K562 (cell line): ENCODE results near the gene AP3S2. TPM values are rescaled to one million over a fixed set of nuclear protein-coding genes. Genes with fewer than 3 reads are reported as not detected.
A peak's percentile ranks its signal among the peaks of the same experiment; 100 is the strongest.

Source experiments
- ATAC-seq: fragments of 200-7000 bp; cut with Tn5 transposase; 3 replicates; pipeline ENCODE4 v1.9.1; 2020; ENCODE audit warnings: moderate library complexity
- BruUV-seq: library from RNA; stranded (reverse); fragments of 400-500 nt; replicated peaks from 2 replicates; lab custom pipeline; 2021; lab: Mats Ljungman, UMichigan
- CTCF ChIA-PET: fragments of 300-600 bp; formaldehyde crosslinking; extraction: SDS; loops from one replicate; lab custom pipeline; 2021; ENCODE audit warnings: low intra/inter-chr PET ratio; lab: Yijun Ruan, JAX
- POLR2A ChIA-PET: fragments of 300-600, 350-650 bp; sonication (Branson Sonifier 250); formaldehyde crosslinking; extraction: SDS; loops from one replicate; lab custom pipeline; 2021; ENCODE audit warnings: antibody characterized with exemption, inconsistent platforms; lab: Yijun Ruan, JAX
- DNase-seq, 4 experiments: peaks; one replicate each; pipeline versions ENCODE4 v3.0.0 to v3.0.0-alpha.2; 2011 to 2018; ENCODE audit warnings: low spot score in 3 of 4, mixed read lengths in 3 of 4; ENCODE audit errors: extremely low read depth in 1 of 4
- FAIRE-seq: peaks from 2 replicates; lab custom pipeline; 2011; peaks lifted over from hg19 to GRCh38; lab: Jason Lieb, UNC
- H2AFZ ChIP-seq: 2 replicates; pipeline ENCODE4 v1.6.0; 2011; ENCODE audit warnings: low read depth, low read length, control low read depth, inconsistent platforms
- H3K27ac ChIP-seq: fragments of 200-600 bp; 3 replicates; pipeline ENCODE4 v1.8.0; 2011; ENCODE audit warnings: low read depth, mild to moderate bottlenecking, control low read depth, inconsistent platforms, low read length, moderate library complexity, mixed read lengths; ENCODE audit errors: extremely low read depth
- H3K27me3 ChIP-seq, 2 experiments: fragments of 300-600 bp in 1 of 2; 2 replicates in 1 of 2; 3 replicates in 1 of 2; pipeline versions ENCODE4 v1.6.0 to v1.8.0; 2011; ENCODE audit warnings: inconsistent platforms in 2 of 2, low read length in 2 of 2, mild to moderate bottlenecking in 1 of 2, mixed read lengths in 1 of 2, moderate library complexity in 1 of 2; ENCODE audit not compliant: control insufficient read depth in 2 of 2, insufficient read depth in 2 of 2
- H3K36me3 ChIP-seq: fragments of 300-600 bp; 3 replicates; pipeline ENCODE4 v1.8.0; 2011; ENCODE audit warnings: mild to moderate bottlenecking, low read length, inconsistent platforms; ENCODE audit not compliant: control insufficient read depth, insufficient read depth
- H3K4me1 ChIP-seq, 2 experiments: fragments of 200-600 bp in 1 of 2; replicated peaks in 1 of 2; 2 replicates in 1 of 2; 3 replicates in 1 of 2; pipeline versions ENCODE4 v1.5.1 to v1.8.0; 2011; ENCODE audit warnings: inconsistent platforms in 2 of 2, low read length in 2 of 2, mild to moderate bottlenecking in 1 of 2, mixed read lengths in 1 of 2, moderate library complexity in 1 of 2; ENCODE audit not compliant: control insufficient read depth in 2 of 2, insufficient read depth in 2 of 2
- H3K4me2 ChIP-seq: 2 replicates; pipeline ENCODE4 v1.6.1; 2011; ENCODE audit warnings: low read length, control low read depth, inconsistent platforms, mixed read lengths; ENCODE audit not compliant: insufficient read depth
- H3K4me3 ChIP-seq: fragments of 200-600 bp; sonication (generic), shearing (Covaris generic); 2 replicates; pipeline ENCODE4 v1.5.1; 2016; ENCODE audit warnings: control low read depth, inconsistent platforms
- H3K79me2 ChIP-seq: fragments of 200-600 bp; 3 replicates; pipeline ENCODE4 v1.8.0; 2011; ENCODE audit warnings: low read length, inconsistent platforms; ENCODE audit not compliant: control insufficient read depth, insufficient read depth
- H3K9ac ChIP-seq, 2 experiments: 2 replicates each; pipeline versions ENCODE4 v1.6.0 to v1.6.1; 2011; ENCODE audit warnings: low read depth in 2 of 2, low read length in 2 of 2, control low read depth in 1 of 2, inconsistent platforms in 1 of 2, mild to moderate bottlenecking in 1 of 2, mixed read lengths in 1 of 2; ENCODE audit not compliant: insufficient read depth in 1 of 2
- H3K9me1 ChIP-seq: one replicate; pipeline ENCODE4 v1.6.0; 2011; ENCODE audit warnings: inconsistent platforms, mild to moderate bottlenecking, low read length, moderate library complexity; ENCODE audit not compliant: control insufficient read depth, insufficient read depth
- H3K9me3 ChIP-seq: replicated peaks from 2 replicates; pipeline ENCODE4 v1.5.1; 2011; ENCODE audit warnings: low read depth, low read length, inconsistent platforms; ENCODE audit not compliant: control insufficient read depth, insufficient read depth
- H4K20me1 ChIP-seq: replicated peaks from 2 replicates; pipeline ENCODE4 v1.6.1; 2011; ENCODE audit warnings: low read length, inconsistent platforms, mixed read lengths; ENCODE audit not compliant: control insufficient read depth, insufficient read depth
- ARNT ChIP-seq, 2 experiments: fragments of 450-650 bp; IDR thresholded peaks; 2 replicates each; pipeline ENCODE4 v1.6.1; 2016; ENCODE audit warnings: mild to moderate bottlenecking in 1 of 2
- ASH1L ChIP-seq: fragments of 450-650 bp; IDR thresholded peaks from 2 replicates; pipeline ENCODE4 v1.6.1; 2018; ENCODE audit warnings: borderline replicate concordance, mild to moderate bottlenecking, low read depth; ENCODE audit not compliant: partially characterized antibody
- EWSR1 ChIP-seq: fragments of 450-650 bp; IDR thresholded peaks from 2 replicates; pipeline ENCODE4 v1.6.1; 2018; ENCODE audit warnings: borderline replicate concordance, mild to moderate bottlenecking, low read depth, moderate library complexity; ENCODE audit not compliant: partially characterized antibody
- GABPA ChIP-seq: fragments of 200-800 bp; sonication (Bioruptor generic); conservative IDR thresholded peaks from 2 replicates; pipeline ENCODE4 v1.6.1; 2016; ENCODE audit warnings: low read depth, missing genetic modification characterization, missing compliant biosample characterization
- MAFF ChIP-seq: IDR thresholded peaks from 2 replicates; pipeline ENCODE4 v1.6.1; 2012; ENCODE audit warnings: low read length, improper control_type of control experiment
- OTX1 ChIP-seq: fragments of 450-650 bp; formaldehyde crosslinking; IDR thresholded peaks from 2 replicates; pipeline ENCODE4 v1.4.0; 2022; ENCODE audit warnings: mild to moderate bottlenecking
- PHF20 ChIP-seq: fragments of 450-650 bp; IDR thresholded peaks from 2 replicates; pipeline ENCODE4 v1.6.1; 2018; ENCODE audit not compliant: partially characterized antibody
- PHF8 ChIP-seq: fragments of 200-600 bp; sonication (generic); IDR thresholded peaks from 2 replicates; pipeline ENCODE4 v1.6.1; 2012; ENCODE audit warnings: mixed run types, mild to moderate bottlenecking, inconsistent platforms, low read length, moderate library complexity, borderline replicate concordance
- SREBF1 ChIP-seq: fragments of 150-350 bp; IDR thresholded peaks from 2 replicates; pipeline ENCODE4 v1.6.1; 2014; ENCODE audit warnings: antibody characterized with exemption, low read depth, low read length, borderline replicate concordance
- TEAD1 ChIP-seq, 2 experiments: fragments of 450-650 bp in 1 of 2; sonication (generic) in 1 of 2; formaldehyde crosslinking; IDR thresholded peaks; 2 replicates each; pipeline versions ENCODE4 v1.4.0 to v1.8.0; 2020 to 2022; ENCODE audit warnings: mild to moderate bottlenecking in 2 of 2, missing genetic modification reagents in 1 of 2
- TEAD4 ChIP-seq, 2 experiments: sonication (generic) in 1 of 2; formaldehyde crosslinking in 1 of 2; IDR thresholded peaks; 2 replicates each; pipeline versions ENCODE4 v1.6.1 to v1.8.0; 2012 to 2022; ENCODE audit warnings: borderline replicate concordance in 1 of 2, inconsistent platforms in 1 of 2, low read length in 1 of 2, mild to moderate bottlenecking in 1 of 2, missing genetic modification reagents in 1 of 2
- ZNF79 ChIP-seq: fragments of 250-450 bp; sonication (Bioruptor Pico); IDR thresholded peaks from 2 replicates; pipeline ENCODE4 v1.4.0; 2020; ENCODE audit warnings: low read depth, mild to moderate bottlenecking, moderate library complexity
- ZNF830 ChIP-seq: fragments of 250-450 bp; sonication (Bioruptor Pico); IDR thresholded peaks from 2 replicates; pipeline ENCODE4 v1.5.0; 2021; ENCODE audit warnings: mild to moderate bottlenecking
- WGBS: fragments of 100-300 bp; shearing (Covaris generic); methylation state at CpG from one replicate; pipeline ENCODE4 v1.1.6; 2016; ENCODE audit warnings: low coverage, mixed read lengths; ENCODE audit not compliant: insufficient coverage; ENCODE audit errors: missing lambda C conversion rate; 5-methylcytosine and 5-hydroxymethylcytosine counted together
- in situ Hi-C: fragments of 300-500 bp; cut with MboI; formaldehyde crosslinking; loops from 4 replicates; pipeline ENCODE4 v1.15.0; 2018; ENCODE audit warnings: inconsistent platforms, mixed read lengths
- intact Hi-C: fragments of 100-400 bp; cut with micrococcal nuclease; formaldehyde crosslinking; loops from 2 replicates; pipeline ENCODE4 v1.14.2; 2022
- polyA plus RNA-seq, 8 experiments: library from polyadenylated mRNA; depleted of rRNA in 4 of 8; stranded (reverse) in 5 of 8; unstranded in 3 of 8; fragments of >200 nt; fragmentation: Nextera tagmentation in 2 of 8; fragmentation: Illumina TruSeq in 1 of 8; extraction: Ambion mirVana in 2 of 8; extraction: Trizol in 1 of 8; gene quantifications; 2 replicates each; pipeline versions ENCODE4 v1.2.1 to v1.2.3, GENCODE V29; 2011 to 2014; ENCODE audit warnings: inconsistent platforms in 1 of 8, missing spikeins in 1 of 8
- total RNA-seq, 7 experiments: library from RNA; depleted of rRNA in 6 of 7; stranded (reverse); fragments of >200 nt in 6 of 7; fragmentation: Illumina TruSeq in 2 of 7; extraction: Trizol in 2 of 7; gene quantifications; 2 replicates each; pipeline versions ENCODE4 v1.2.1 to v1.2.3, GENCODE V29; 2011 to 2021; ENCODE audit warnings: low replicate concordance in 1 of 7
- TF ChIP-seq, protein P1 (sequence below): IDR thresholded peaks from 2 replicates; pipeline ENCODE4 v1.6.1; 2011; ENCODE audit warnings: borderline replicate concordance, low read depth, mild to moderate bottlenecking, moderate library complexity, low read length; ENCODE audit not compliant: insufficient read depth, poor library complexity, severe bottlenecking
- TF ChIP-seq, protein P2 (sequence below): fragments of 450-650 bp; formaldehyde crosslinking; conservative IDR thresholded peaks from 2 replicates; pipeline ENCODE4 v1.4.0; 2022; ENCODE audit warnings: mild to moderate bottlenecking, missing genetic modification characterization
- TF ChIP-seq, protein P3 (sequence below): sonication (generic); formaldehyde crosslinking; IDR thresholded peaks from 2 replicates; pipeline ENCODE4 v1.8.0; 2022; ENCODE audit warnings: mild to moderate bottlenecking, missing genetic modification reagents, borderline replicate concordance

Gene AP3S2
- total and polyA plus RNA-seq, 9 of the 15 experiments (the other 6 are each of a cell fraction or from before 2014, with no cell fraction given) = 16.4 to 54.1 (median 37.4) TPM

DNA sequence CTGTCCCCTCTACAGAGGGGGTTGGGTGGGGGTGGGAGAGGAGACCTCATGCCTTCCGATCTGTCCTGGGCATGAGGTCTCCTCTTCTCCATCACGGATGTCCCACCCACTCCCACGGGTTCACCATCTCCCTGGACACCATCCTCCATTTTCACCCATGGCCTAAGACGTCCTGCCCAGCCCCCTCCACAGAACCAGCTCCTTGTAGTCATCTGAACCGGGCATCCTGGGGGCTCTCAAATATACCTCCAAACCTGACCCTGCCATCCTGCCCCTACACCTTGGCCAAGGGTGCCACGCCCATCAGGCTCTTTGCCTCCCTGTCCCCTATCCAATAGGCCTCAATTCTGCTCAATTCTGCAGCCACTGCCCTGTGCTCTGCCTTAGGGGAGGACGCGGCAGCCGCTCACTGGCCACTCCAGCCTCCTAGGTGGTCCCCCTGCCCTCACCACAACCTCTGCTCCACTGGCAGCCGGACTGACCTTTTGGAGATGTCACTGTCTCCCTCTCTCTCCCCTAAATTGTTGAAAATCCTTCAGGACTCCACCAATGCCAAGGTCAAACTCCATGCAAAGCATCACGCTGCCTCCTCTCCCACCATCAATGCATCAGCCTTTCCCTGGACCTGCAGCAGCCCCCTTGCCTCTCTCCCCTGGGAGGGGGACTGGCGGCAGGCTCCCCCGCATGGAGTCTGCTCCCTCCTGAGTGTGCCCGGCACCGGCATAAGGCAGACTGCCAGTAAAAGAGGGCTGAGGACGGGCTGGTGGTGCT lies 69.8 kb downstream of the AP3S2 start:
- H3K36me3 ChIP-seq = no peaks in the 10 kb centered on the region
- no peaks in the 10 kb centered on the region for H3K9me1 ChIP-seq
- no peaks in the 10 kb centered on the region for H3K27me3 ChIP-seq
- H3K79me2 ChIP-seq = no peaks in the 10 kb centered on the region
- peaks cover 14 to 15% of the 10 kb centered on the region in 2 experiments; a peak in 4 of 5 replicates for H3K4me1 ChIP-seq
- H3K9ac ChIP-seq = peak overlapping the region in 1 of 2 experiments; percentile 50; a peak in 1 of 4 replicates
- 51% methylated on average over 14 of the region's 16 CpGs for WGBS
- H4K20me1 ChIP-seq = no peaks in the 10 kb centered on the region
- in situ Hi-C loops (no loop called here), intact Hi-C loops (loop anchor here (5.0 kb wide), 1 partner anchor 62 kb away; no protein-coding TSS in a partner anchor)
- H2AFZ ChIP-seq = no peak overlapping the region
- POLR2A ChIA-PET = no interaction called here
- H3K4me2 ChIP-seq = no peak overlapping the region
- no peak for ATAC-seq
- no peak for DNase-seq
- no peak overlapping the region for H3K27ac ChIP-seq
- H3K4me3 ChIP-seq = no peak overlapping the region
- FAIRE-seq = no peak
- H3K9me3 ChIP-seq = no peaks in the 10 kb centered on the region
- BruUV-seq = no TSS peak
- CTCF ChIA-PET = no interaction called here
- TF ChIP-seq ASH1L (no peak), TEAD4 (IDR thresholded peaks at IDR 0.05; ENCODE audit: low read length) (no peak), TEAD4 (CRISPR knock-in tag; IDR thresholded peaks at IDR 0.05; ENCODE audit: borderline replicate concordance) (no peak), ZNF830 (CRISPR knock-in tag) (no peak), ZNF79 (CRISPR knock-in tag) (no peak), PHF20 (no peak), OTX1 (CRISPR knock-in tag) (no peak), GABPA (tag) (no peak), MAFF (no peak), PHF8 (no peak), SREBF1 (no peak), TEAD1 (CRISPR knock-in tag; IDR thresholded peaks at IDR 0.05) (no peak), EWSR1 (no peak), ARNT (IDR thresholded peaks at IDR 0.05) (no peak)
- TF ChIP-seq, protein P1, sequence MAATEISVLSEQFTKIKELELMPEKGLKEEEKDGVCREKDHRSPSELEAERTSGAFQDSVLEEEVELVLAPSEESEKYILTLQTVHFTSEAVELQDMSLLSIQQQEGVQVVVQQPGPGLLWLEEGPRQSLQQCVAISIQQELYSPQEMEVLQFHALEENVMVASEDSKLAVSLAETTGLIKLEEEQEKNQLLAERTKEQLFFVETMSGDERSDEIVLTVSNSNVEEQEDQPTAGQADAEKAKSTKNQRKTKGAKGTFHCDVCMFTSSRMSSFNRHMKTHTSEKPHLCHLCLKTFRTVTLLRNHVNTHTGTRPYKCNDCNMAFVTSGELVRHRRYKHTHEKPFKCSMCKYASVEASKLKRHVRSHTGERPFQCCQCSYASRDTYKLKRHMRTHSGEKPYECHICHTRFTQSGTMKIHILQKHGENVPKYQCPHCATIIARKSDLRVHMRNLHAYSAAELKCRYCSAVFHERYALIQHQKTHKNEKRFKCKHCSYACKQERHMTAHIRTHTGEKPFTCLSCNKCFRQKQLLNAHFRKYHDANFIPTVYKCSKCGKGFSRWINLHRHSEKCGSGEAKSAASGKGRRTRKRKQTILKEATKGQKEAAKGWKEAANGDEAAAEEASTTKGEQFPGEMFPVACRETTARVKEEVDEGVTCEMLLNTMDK = no peak
- TF ChIP-seq, protein P2, sequence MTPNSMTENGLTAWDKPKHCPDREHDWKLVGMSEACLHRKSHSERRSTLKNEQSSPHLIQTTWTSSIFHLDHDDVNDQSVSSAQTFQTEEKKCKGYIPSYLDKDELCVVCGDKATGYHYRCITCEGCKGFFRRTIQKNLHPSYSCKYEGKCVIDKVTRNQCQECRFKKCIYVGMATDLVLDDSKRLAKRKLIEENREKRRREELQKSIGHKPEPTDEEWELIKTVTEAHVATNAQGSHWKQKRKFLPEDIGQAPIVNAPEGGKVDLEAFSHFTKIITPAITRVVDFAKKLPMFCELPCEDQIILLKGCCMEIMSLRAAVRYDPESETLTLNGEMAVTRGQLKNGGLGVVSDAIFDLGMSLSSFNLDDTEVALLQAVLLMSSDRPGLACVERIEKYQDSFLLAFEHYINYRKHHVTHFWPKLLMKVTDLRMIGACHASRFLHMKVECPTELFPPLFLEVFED = no peak
- TF ChIP-seq, protein P3, sequence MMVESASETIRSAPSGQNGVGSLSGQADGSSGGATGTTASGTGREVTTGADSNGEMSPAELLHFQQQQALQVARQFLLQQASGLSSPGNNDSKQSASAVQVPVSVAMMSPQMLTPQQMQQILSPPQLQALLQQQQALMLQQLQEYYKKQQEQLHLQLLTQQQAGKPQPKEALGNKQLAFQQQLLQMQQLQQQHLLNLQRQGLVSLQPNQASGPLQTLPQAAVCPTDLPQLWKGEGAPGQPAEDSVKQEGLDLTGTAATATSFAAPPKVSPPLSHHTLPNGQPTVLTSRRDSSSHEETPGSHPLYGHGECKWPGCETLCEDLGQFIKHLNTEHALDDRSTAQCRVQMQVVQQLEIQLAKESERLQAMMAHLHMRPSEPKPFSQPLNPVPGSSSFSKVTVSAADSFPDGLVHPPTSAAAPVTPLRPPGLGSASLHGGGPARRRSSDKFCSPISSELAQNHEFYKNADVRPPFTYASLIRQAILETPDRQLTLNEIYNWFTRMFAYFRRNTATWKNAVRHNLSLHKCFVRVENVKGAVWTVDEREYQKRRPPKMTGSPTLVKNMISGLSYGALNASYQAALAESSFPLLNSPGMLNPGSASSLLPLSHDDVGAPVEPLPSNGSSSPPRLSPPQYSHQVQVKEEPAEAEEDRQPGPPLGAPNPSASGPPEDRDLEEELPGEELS = no peak
